Peyer's patch (tissue), 4 donors: ENCODE data around the gene CDK17. TPM values are rescaled to one million over a fixed set of nuclear protein-coding genes. Genes with fewer than 3 reads are reported as not detected.
"Not testable (repeated sequence)": the region's sequence is repeated elsewhere in the genome, so short reads cannot be mapped to it uniquely, and the experiment has no call there.

Experiments
- DNase-seq, 3 donors: peaks; one replicate each; pipeline ENCODE4 v3.0.0-alpha.2; 2017 to 2019
- H3K27ac ChIP-seq, 4 donors: fragments of 200-600 bp; sonication (generic); one replicate each; pipeline ENCODE4 v1.5.1; 2016 to 2019
- H3K27me3 ChIP-seq, 2 donors: fragments of 200-600 bp; sonication (generic); one replicate each; pipeline ENCODE4 v1.5.1; 2019
- H3K36me3 ChIP-seq, 3 donors: fragments of 200-600 bp; sonication (generic); one replicate each; pipeline ENCODE4 v1.5.1; 2016 to 2019
- H3K4me1 ChIP-seq, 4 donors: fragments of 200-600 bp; sonication (generic); one replicate each; pipeline ENCODE4 v1.5.1; 2016 to 2019
- H3K4me3 ChIP-seq, 4 donors: fragments of 200-600 bp; sonication (generic); 1 replicate in 3 of 4; 2 replicates in 1 of 4; pipeline ENCODE4 v1.5.1; 2016 to 2019; ENCODE audit warnings: mild to moderate bottlenecking in 1 of 4
- H3K9me3 ChIP-seq, 4 donors: fragments of 200-600 bp; sonication (generic); one replicate each; pipeline ENCODE4 v1.5.1; 2016 to 2019; ENCODE audit warnings: mild to moderate bottlenecking in 1 of 4
- CTCF ChIP-seq, 6 experiments: fragments of 450-650 bp in 4 of 6; fragments of 200-600 bp in 2 of 6; sonication (generic) in 1 of 6; IDR thresholded peaks; one replicate each; pipeline ENCODE4 v1.5.1; 2017 to 2019; ENCODE audit warnings: antibody characterized with exemption in 6 of 6, mild to moderate bottlenecking in 3 of 6, moderate library complexity in 1 of 6
- POLR2A ChIP-seq, 2 donors: fragments of 450-650 bp; IDR thresholded peaks; one replicate each; pipeline ENCODE4 v1.5.1; 2017; ENCODE audit warnings: antibody characterized with exemption in 2 of 2, mild to moderate bottlenecking in 2 of 2, moderate library complexity in 2 of 2
- total RNA-seq, 4 donors: library from RNA; depleted of rRNA; stranded (reverse); fragments of >200 nt; gene quantifications; one replicate each; pipeline ENCODE4 v1.1.0, GENCODE V29; 2016

Gene CDK17
- total RNA-seq, 4 donors from 2014 or later, result 41.2 to 126 (median 45.7) TPM

GRCh38 chr12:96383371-96383770, 16.9 kb downstream of the CDK17 start:
- no peak for DNase-seq
- Histone ChIP-seq H3K9me3 (no peaks in the 10 kb centered on the region), H3K4me3 (no peak overlapping the region), H3K4me1 (peaks cover 0 to 8% (median under 1%) of the 10 kb centered on the region in 4 donors), H3K36me3 (no peaks in the 10 kb centered on the region), H3K27me3 (no peaks in the 10 kb centered on the region), H3K27ac (no peak overlapping the region)
- TF ChIP-seq CTCF (IDR thresholded peaks at IDR 0.05) (no peak), POLR2A (IDR thresholded peaks at IDR 0.05) (no peak)

- H3K36me3 ChIP-seq, H3K4me3 ChIP-seq, H3K27me3 ChIP-seq, DNase-seq, H3K27ac ChIP-seq, H3K9me3 ChIP-seq: not testable (repeated sequence)
- peaks cover 0 to 24% (median 2%) of the 10 kb centered on the region in 4 donors for H3K4me1 ChIP-seq
These were observed 20.5 kb downstream of the CDK17 start for GRCh38 chr12:96379743-96380142.

GRCh38 chr12:96378319-96378718, 21.9 kb downstream of the CDK17 start:
- Histone ChIP-seq H3K36me3 (no peaks in the 10 kb centered on the region), H3K27me3 (no peaks in the 10 kb centered on the region), H3K9me3 (no peaks in the 10 kb centered on the region), H3K4me1 (peaks cover 0 to 28% (median 2%) of the 10 kb centered on the region in 4 donors), H3K27ac (peak overlapping the region in 1 of 4 donors; percentile 8), H3K4me3 (no peak overlapping the region)
- TF ChIP-seq POLR2A (IDR thresholded peaks at IDR 0.05) (no peak), CTCF (IDR thresholded peaks at IDR 0.05) (no peak)
- no peak for DNase-seq

GRCh38 chr12:96376865-96377264, 23.4 kb downstream of the CDK17 start:
- no peak for TF ChIP-seq CTCF (IDR thresholded peaks at IDR 0.05)
- no peak for TF ChIP-seq POLR2A (IDR thresholded peaks at IDR 0.05)
- peaks cover 0 to 34% (median 2%) of the 10 kb centered on the region in 4 donors for H3K4me1 ChIP-seq
- no peaks in the 10 kb centered on the region for H3K9me3 ChIP-seq
- DNase-seq, result no peak
- H3K27ac ChIP-seq, result no peak overlapping the region
- no peak overlapping the region for H3K4me3 ChIP-seq
- no peaks in the 10 kb centered on the region for H3K36me3 ChIP-seq
- H3K27me3 ChIP-seq, result no peaks in the 10 kb centered on the region

- Histone ChIP-seq H3K27ac (no peak overlapping the region), H3K27me3 (no peaks in the 10 kb centered on the region), H3K36me3 (no peaks in the 10 kb centered on the region), H3K4me3 (no peak overlapping the region), H3K9me3 (no peaks in the 10 kb centered on the region), H3K4me1 (peaks cover 0 to 34% (median 2%) of the 10 kb centered on the region in 4 donors)
- TF ChIP-seq CTCF (IDR thresholded peaks at IDR 0.05) (no peak), POLR2A (IDR thresholded peaks at IDR 0.05) (no peak)
- DNase-seq, result no peak
These were observed 24.2 kb downstream of the CDK17 start for GRCh38 chr12:96375841-96376604.

GRCh38 chr12:96375170-96375569, 25.1 kb downstream of the CDK17 start:
- Histone ChIP-seq H3K27me3 (no peaks in the 10 kb centered on the region), H3K4me3 (no peak overlapping the region), H3K4me1 (peaks cover 0 to 34% (median 2%) of the 10 kb centered on the region in 4 donors), H3K27ac (no peak overlapping the region), H3K36me3 (no peaks in the 10 kb centered on the region), H3K9me3 (no peaks in the 10 kb centered on the region)
- no peak for TF ChIP-seq CTCF (IDR thresholded peaks at IDR 0.05)
- TF ChIP-seq POLR2A (IDR thresholded peaks at IDR 0.05), result no peak
- no peak for DNase-seq
